Suprapubic skin (tissue), 4 donors: ENCODE data around the gene POLL. TPM values are rescaled to one million over a fixed set of nuclear protein-coding genes. Genes with fewer than 3 reads are reported as not detected.

Source experiments
- DNase-seq, 2 donors: peaks; one replicate each; pipeline ENCODE4 v3.0.0-alpha.2; 2019; ENCODE audit warnings: low spot score in 2 of 2
- H3K27ac ChIP-seq: fragments of 200-600 bp; sonication (generic); one replicate; pipeline ENCODE4 v1.5.1; 2019
- H3K27me3 ChIP-seq: fragments of 200-600 bp; sonication (generic); one replicate; pipeline ENCODE4 v1.5.1; 2019
- H3K36me3 ChIP-seq: fragments of 200-600 bp; sonication (generic); one replicate; pipeline ENCODE4 v1.5.1; 2019
- H3K4me1 ChIP-seq: fragments of 200-600 bp; sonication (generic); one replicate; pipeline ENCODE4 v1.5.1; 2019
- H3K4me3 ChIP-seq: fragments of 200-600 bp; sonication (generic); one replicate; pipeline ENCODE4 v1.5.1; 2019; ENCODE audit warnings: mild to moderate bottlenecking
- H3K9me3 ChIP-seq: fragments of 200-600 bp; sonication (generic); one replicate; pipeline ENCODE4 v1.5.1; 2019
- EP300 ChIP-seq: sonication (generic); formaldehyde crosslinking; IDR thresholded peaks from one replicate; pipeline ENCODE4 v1.6.1; 2017; ENCODE audit warnings: antibody characterized with exemption
- POLR2A ChIP-seq, 2 donors: fragments of 450-650 bp; IDR thresholded peaks; one replicate each; pipeline ENCODE4 v1.6.1; 2017; ENCODE audit warnings: antibody characterized with exemption in 2 of 2, mild to moderate bottlenecking in 2 of 2, moderate library complexity in 2 of 2
- POLR2AphosphoS5 ChIP-seq, 3 donors: sonication (generic); formaldehyde crosslinking; IDR thresholded peaks; one replicate each; pipeline ENCODE4 v1.6.1; 2017; ENCODE audit warnings: antibody characterized with exemption in 3 of 3
- WGBS: methylation state at CpG from one replicate; pipeline ENCODE4 v1.1.5; 2018; 5-methylcytosine and 5-hydroxymethylcytosine counted together
- total RNA-seq, 4 donors: library from RNA; depleted of rRNA; stranded (reverse); fragments of >200 nt; gene quantifications; one replicate each; pipeline ENCODE4 v1.1.0, GENCODE V29; 2016
- TF ChIP-seq, protein P1 (sequence below), 2 donors: fragments of 200-600 bp in 1 of 2; fragments of 450-650 bp in 1 of 2; sonication (generic) in 1 of 2; IDR thresholded peaks; one replicate each; pipeline ENCODE4 v1.5.1; 2016 to 2019; ENCODE audit warnings: antibody characterized with exemption in 2 of 2, mild to moderate bottlenecking in 1 of 2, moderate library complexity in 1 of 2

The POLL gene
- total RNA-seq, 4 donors from 2014 or later: 13.5 to 32.3 (median 20.6) TPM

GRCh38 chr10:101614663-101615524, 26.8 kb upstream of the POLL start:
- H3K4me3 ChIP-seq: no peak overlapping the region
- H3K27ac ChIP-seq: no peak overlapping the region
- no peaks in the 10 kb centered on the region for H3K4me1 ChIP-seq
- TF ChIP-seq EP300 (no peak), POLR2AphosphoS5 (IDR thresholded peaks at IDR 0.05) (no peak), POLR2A (IDR thresholded peaks at IDR 0.05) (no peak)
- TF ChIP-seq, protein P1, sequence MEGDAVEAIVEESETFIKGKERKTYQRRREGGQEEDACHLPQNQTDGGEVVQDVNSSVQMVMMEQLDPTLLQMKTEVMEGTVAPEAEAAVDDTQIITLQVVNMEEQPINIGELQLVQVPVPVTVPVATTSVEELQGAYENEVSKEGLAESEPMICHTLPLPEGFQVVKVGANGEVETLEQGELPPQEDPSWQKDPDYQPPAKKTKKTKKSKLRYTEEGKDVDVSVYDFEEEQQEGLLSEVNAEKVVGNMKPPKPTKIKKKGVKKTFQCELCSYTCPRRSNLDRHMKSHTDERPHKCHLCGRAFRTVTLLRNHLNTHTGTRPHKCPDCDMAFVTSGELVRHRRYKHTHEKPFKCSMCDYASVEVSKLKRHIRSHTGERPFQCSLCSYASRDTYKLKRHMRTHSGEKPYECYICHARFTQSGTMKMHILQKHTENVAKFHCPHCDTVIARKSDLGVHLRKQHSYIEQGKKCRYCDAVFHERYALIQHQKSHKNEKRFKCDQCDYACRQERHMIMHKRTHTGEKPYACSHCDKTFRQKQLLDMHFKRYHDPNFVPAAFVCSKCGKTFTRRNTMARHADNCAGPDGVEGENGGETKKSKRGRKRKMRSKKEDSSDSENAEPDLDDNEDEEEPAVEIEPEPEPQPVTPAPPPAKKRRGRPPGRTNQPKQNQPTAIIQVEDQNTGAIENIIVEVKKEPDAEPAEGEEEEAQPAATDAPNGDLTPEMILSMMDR (IDR thresholded peaks at IDR 0.05): no peak
- 91% methylated on average over 9 of the region's 13 CpGs for WGBS
- H3K36me3 ChIP-seq: peaks cover 61% of the 10 kb centered on the region
- H3K27me3 ChIP-seq: no peaks in the 10 kb centered on the region
- H3K9me3 ChIP-seq: no peaks in the 10 kb centered on the region
- no peak for DNase-seq

GRCh38 chr10:101613646-101614045, 25.6 kb upstream of the POLL start:
- H3K9me3 ChIP-seq: no peaks in the 10 kb centered on the region
- H3K4me1 ChIP-seq: no peaks in the 10 kb centered on the region
- DNase-seq: no peak
- 100% methylated on average over 2 of the region's 3 CpGs for WGBS
- no peak overlapping the region for H3K4me3 ChIP-seq
- H3K27me3 ChIP-seq: no peaks in the 10 kb centered on the region
- no peak overlapping the region for H3K27ac ChIP-seq
- H3K36me3 ChIP-seq: peaks cover 73% of the 10 kb centered on the region
- TF ChIP-seq POLR2A (IDR thresholded peaks at IDR 0.05) (no peak), EP300 (no peak), POLR2AphosphoS5 (IDR thresholded peaks at IDR 0.05) (no peak)
- TF ChIP-seq, protein P1 (IDR thresholded peaks at IDR 0.05): no peak

DNA sequence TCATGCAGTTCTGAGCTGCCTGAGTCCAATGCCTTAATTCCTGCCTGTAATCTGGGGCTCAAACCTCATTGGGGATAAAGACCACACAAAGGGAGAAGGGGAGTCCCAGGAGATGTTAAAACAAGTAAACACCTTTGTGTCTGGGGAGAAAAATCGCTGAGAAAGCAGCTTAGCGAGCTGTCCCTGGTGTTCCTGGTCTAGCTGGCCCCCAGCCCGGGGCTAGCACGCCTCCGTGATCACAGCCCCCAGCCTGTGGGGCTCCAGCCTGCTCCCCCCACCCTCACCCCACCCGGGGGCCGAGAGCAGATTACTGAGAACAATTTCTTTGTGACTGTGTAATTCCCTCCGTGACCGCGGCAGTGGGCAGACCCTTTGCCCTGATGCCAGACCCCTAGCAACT, 24.8 kb upstream of the POLL start:
- no peak for TF ChIP-seq EP300
- TF ChIP-seq, protein P1 (IDR thresholded peaks at IDR 0.05): no peak
- TF ChIP-seq POLR2AphosphoS5 (IDR thresholded peaks at IDR 0.05): no peak
- no peak for TF ChIP-seq POLR2A (IDR thresholded peaks at IDR 0.05)
- Histone ChIP-seq H3K36me3 (peaks cover 72% of the 10 kb centered on the region), H3K27me3 (no peaks in the 10 kb centered on the region), H3K9me3 (no peaks in the 10 kb centered on the region), H3K27ac (no peak overlapping the region), H3K4me1 (no peaks in the 10 kb centered on the region), H3K4me3 (no peak overlapping the region)
- no peak for DNase-seq
- WGBS: 80% methylated on average over 10 of the region's 10 CpGs

DNA sequence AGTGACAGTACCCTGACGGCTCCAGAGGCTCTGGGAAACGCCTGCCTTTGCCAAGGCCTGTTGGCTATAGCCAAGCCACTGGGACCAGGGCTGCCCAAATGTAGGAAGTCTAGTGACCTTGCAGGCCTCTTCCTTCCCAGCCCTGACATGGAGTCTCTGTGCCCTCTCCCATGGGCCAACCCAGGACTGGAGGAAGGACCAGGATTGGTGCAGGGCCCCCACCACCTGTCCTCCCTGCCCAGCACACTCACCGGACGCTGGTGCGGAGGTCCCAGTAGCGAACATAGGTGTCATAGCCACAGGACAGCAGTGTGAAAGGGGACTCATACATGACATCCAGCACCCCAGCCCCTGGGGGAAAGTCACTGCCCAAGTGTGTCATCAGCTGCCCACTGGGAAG, 24.0 kb upstream of the POLL start:
- no peak for DNase-seq
- WGBS: 89% methylated on average over 6 of the region's 6 CpGs
- Histone ChIP-seq H3K36me3 (peaks cover 72% of the 10 kb centered on the region), H3K27me3 (no peaks in the 10 kb centered on the region), H3K4me1 (no peaks in the 10 kb centered on the region), H3K27ac (no peak overlapping the region), H3K9me3 (no peaks in the 10 kb centered on the region), H3K4me3 (no peak overlapping the region)
- no peak for TF ChIP-seq POLR2A (IDR thresholded peaks at IDR 0.05)
- TF ChIP-seq EP300: no peak
- no peak for TF ChIP-seq POLR2AphosphoS5 (IDR thresholded peaks at IDR 0.05)
- TF ChIP-seq, protein P1 (IDR thresholded peaks at IDR 0.05): no peak

DNA sequence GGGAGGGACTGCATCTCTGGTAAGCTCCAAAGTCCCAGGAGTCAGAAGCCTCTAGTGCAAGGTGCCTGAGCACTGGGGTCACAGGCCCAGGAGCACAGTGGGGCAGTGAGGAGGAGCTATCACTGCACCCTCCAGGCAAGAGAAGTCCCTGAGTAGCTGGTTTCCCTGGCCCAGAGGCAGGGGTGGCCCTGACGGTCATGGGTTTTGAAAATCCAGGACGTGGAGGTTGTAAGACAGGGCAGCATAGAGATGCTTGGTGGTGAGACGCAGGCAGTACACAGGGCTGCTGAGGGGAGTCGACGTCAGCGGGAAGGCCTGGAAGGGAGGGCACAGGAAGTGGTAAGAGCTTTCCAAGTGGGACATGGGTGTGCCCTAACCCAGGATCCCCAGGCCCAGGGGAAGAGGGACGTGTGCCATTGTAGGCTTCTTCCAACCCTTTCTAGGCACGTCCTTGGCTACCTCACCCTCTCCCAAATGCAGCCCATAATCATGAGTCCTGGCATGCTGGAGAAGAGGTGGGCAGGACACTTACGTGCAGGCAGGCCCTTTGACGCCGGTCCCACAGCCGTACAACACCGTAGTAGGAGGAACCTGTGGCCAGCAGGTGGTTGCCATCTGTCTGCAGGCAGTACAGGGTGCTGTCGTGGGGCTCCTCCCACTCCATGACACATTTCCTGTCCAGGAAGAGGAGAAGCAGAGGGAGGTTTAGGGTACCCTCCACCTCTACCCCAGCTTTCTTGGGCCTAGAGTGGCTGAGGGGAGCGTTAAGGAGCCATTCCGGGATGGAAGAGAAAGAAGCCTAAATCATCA, 23.2 kb upstream of the POLL start:
- Histone ChIP-seq H3K27ac (no peak overlapping the region), H3K36me3 (peaks cover 71% of the 10 kb centered on the region), H3K4me1 (no peaks in the 10 kb centered on the region), H3K9me3 (no peaks in the 10 kb centered on the region), H3K4me3 (no peak overlapping the region), H3K27me3 (no peaks in the 10 kb centered on the region)
- no peak for DNase-seq
- WGBS: 61% methylated on average over 15 of the region's 16 CpGs
- TF ChIP-seq EP300 (no peak), POLR2AphosphoS5 (IDR thresholded peaks at IDR 0.05) (no peak), POLR2A (IDR thresholded peaks at IDR 0.05) (no peak)
- TF ChIP-seq, protein P1 (IDR thresholded peaks at IDR 0.05): no peak
